Measurements from ENCODE around the gene CCT7. TPM values are rescaled to one million over a fixed set of nuclear protein-coding genes. Genes with fewer than 3 reads are reported as not detected.

The CCT7 gene
- total and polyA plus RNA-seq, 2 donors (not counting 1 experiment from before 2014, with no cell fraction given): 94.4 to 160 TPM

DNA sequence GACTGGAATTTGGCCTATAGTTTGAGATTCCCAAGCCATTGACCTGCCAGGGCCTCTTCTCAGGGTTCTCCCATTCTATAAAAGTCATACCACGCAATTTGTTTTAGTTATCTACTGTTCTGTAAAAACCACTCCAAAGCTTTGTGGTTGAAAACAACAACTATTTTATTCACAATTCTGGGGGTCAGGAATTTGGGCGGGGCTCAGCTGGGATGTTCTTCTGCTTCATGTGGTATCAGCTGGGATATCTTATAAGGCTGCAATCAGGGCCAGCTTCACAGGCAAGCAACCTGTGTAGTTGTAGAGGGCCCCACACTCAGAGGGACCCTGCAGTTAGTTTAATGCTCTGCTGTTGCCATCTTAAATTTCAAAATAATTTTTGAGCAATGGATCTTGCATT lies 48.1 kb upstream of the CCT7 start:
- WGBS (ENCODE audit: insufficient coverage): no CpG with 5 or more reads among the region's 2 CpGs
- intact Hi-C loops (cut with micrococcal nuclease): no loop called here
- ATAC-seq (ENCODE audit: low read depth) (no peak), DNase-seq (no peak)
- CTCF ChIA-PET: interaction anchor here (3.7 kb wide), 1 partner anchor 8 kb away, joined by 27 read pairs; no protein-coding TSS in a partner anchor
- H3K27ac Mint-ChIP-seq: no peak overlapping the region
- no peak overlapping the region for H3K4me3 Mint-ChIP-seq
- no peaks in the 10 kb centered on the region for H3K4me1 Mint-ChIP-seq
- TF ChIP-seq, protein P1, sequence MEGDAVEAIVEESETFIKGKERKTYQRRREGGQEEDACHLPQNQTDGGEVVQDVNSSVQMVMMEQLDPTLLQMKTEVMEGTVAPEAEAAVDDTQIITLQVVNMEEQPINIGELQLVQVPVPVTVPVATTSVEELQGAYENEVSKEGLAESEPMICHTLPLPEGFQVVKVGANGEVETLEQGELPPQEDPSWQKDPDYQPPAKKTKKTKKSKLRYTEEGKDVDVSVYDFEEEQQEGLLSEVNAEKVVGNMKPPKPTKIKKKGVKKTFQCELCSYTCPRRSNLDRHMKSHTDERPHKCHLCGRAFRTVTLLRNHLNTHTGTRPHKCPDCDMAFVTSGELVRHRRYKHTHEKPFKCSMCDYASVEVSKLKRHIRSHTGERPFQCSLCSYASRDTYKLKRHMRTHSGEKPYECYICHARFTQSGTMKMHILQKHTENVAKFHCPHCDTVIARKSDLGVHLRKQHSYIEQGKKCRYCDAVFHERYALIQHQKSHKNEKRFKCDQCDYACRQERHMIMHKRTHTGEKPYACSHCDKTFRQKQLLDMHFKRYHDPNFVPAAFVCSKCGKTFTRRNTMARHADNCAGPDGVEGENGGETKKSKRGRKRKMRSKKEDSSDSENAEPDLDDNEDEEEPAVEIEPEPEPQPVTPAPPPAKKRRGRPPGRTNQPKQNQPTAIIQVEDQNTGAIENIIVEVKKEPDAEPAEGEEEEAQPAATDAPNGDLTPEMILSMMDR (IDR thresholded peaks at IDR 0.05): no peak
- no peak for TF ChIP-seq EZH2 (IDR thresholded peaks at IDR 0.05; ENCODE audit: borderline replicate concordance, insufficient read depth, low read depth, low read length, poor library complexity, severe bottlenecking)
- no peak overlapping the region for H3K27ac ChIP-seq (ENCODE audit: low read length in 2 of 2)
- H2AFZ ChIP-seq (ENCODE audit: insufficient read depth, low read depth, low read length, poor library complexity, severe bottlenecking): no peak overlapping the region
- H3K4me1 ChIP-seq (ENCODE audit: control insufficient read depth in 2 of 2, insufficient read depth in 2 of 2, low read length in 2 of 2): no peaks in the 10 kb centered on the region
- no peak overlapping the region for H3K4me3 ChIP-seq (ENCODE audit: control extremely low read depth in 1 of 5, extremely low read depth in 1 of 5, insufficient read depth in 1 of 5, low read depth in 2 of 5, low read length in 4 of 5)
- H3K79me2 ChIP-seq (ENCODE audit: control insufficient read depth, insufficient read depth, low read length): no peaks in the 10 kb centered on the region
- peaks cover 6% of the 10 kb centered on the region for H3K9me3 Mint-ChIP-seq (ENCODE audit: insufficient read depth)
- peaks cover 0 to 20% (median 0%) of the 10 kb centered on the region in 4 experiments for H3K27me3 ChIP-seq (replicated peaks in 1 of 4; ENCODE audit: control extremely low read depth in 1 of 4, control insufficient read depth in 3 of 4, insufficient read depth in 4 of 4, low read length in 3 of 4)
- no peak overlapping the region for H3K9ac ChIP-seq (ENCODE audit: low read length)
- H3K36me3 ChIP-seq (replicated peaks in 1 of 2; ENCODE audit: control extremely low read depth in 1 of 2, control insufficient read depth in 1 of 2, extremely low read depth in 1 of 2, insufficient read depth in 2 of 2, low read length in 1 of 2): no peaks in the 10 kb centered on the region
- POLR2A ChIA-PET: no interaction called here
- H3K9me3 ChIP-seq (ENCODE audit: control extremely low read depth in 1 of 3, control insufficient read depth in 2 of 3, insufficient read depth in 1 of 3, low read length in 2 of 3): peaks cover 0 to 9% (median 0%) of the 10 kb centered on the region in 3 donors
- H3K27me3 Mint-ChIP-seq: peaks cover 28% of the 10 kb centered on the region
- H4K20me1 ChIP-seq (ENCODE audit: control insufficient read depth, insufficient read depth, low read length, poor library complexity, severe bottlenecking): no peaks in the 10 kb centered on the region
- H3K4me2 ChIP-seq (replicated peaks; ENCODE audit: low read depth, low read length, poor library complexity, severe bottlenecking): no peak overlapping the region

DNA sequence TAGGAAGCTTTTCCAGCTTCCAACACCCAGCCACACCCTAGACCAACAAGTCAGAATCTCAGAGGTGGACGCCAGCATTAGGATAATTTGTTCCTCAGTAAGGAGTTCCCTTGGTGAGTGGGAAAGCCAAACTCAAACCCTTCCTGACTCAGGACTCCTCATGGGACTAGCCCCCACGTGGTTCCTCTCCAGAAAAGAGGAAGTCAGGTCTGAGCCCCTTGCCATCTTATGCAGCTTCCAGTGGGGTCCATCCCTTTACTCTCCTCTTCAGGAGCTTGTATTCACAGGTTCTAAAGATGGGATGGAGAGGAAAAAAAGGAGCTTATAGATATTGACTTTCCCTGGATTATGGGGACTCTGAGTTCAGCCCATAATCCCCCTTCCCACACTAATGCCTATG lies 46.6 kb upstream of the CCT7 start:
- Mint-ChIP-seq H3K4me3 (no peak overlapping the region), H3K4me1 (no peaks in the 10 kb centered on the region), H3K27me3 (peaks cover 29% of the 10 kb centered on the region), H3K9me3 (ENCODE audit: insufficient read depth) (peaks cover 6% of the 10 kb centered on the region), H3K27ac (no peak overlapping the region)
- H3K36me3 ChIP-seq (replicated peaks in 1 of 2; ENCODE audit: control extremely low read depth in 1 of 2, control insufficient read depth in 1 of 2, extremely low read depth in 1 of 2, insufficient read depth in 2 of 2, low read length in 1 of 2): no peaks in the 10 kb centered on the region
- no peak overlapping the region for H3K4me2 ChIP-seq (replicated peaks; ENCODE audit: low read depth, low read length, poor library complexity, severe bottlenecking)
- no peaks in the 10 kb centered on the region for H3K4me1 ChIP-seq (ENCODE audit: control insufficient read depth in 2 of 2, insufficient read depth in 2 of 2, low read length in 2 of 2)
- no peak for DNase-seq
- no peak overlapping the region for H3K27ac ChIP-seq (ENCODE audit: low read length in 2 of 2)
- peaks cover 0 to 9% (median 0%) of the 10 kb centered on the region in 3 donors for H3K9me3 ChIP-seq (ENCODE audit: control extremely low read depth in 1 of 3, control insufficient read depth in 2 of 3, insufficient read depth in 1 of 3, low read length in 2 of 3)
- ChIA-PET CTCF (interaction anchor here (0.6 to 3.7 kb wide), 3 partner anchors 10 to 103 kb away, joined by 3 to 27 read pairs (median 5); no protein-coding TSS in a partner anchor), POLR2A (no interaction called here)
- no peaks in the 10 kb centered on the region for H4K20me1 ChIP-seq (ENCODE audit: control insufficient read depth, insufficient read depth, low read length, poor library complexity, severe bottlenecking)
- H3K9ac ChIP-seq (ENCODE audit: low read length): no peak overlapping the region
- no CpG with 5 or more reads among the region's 2 CpGs for WGBS (ENCODE audit: insufficient coverage)
- intact Hi-C loops (cut with micrococcal nuclease): no loop called here
- no peak overlapping the region for H2AFZ ChIP-seq (ENCODE audit: insufficient read depth, low read depth, low read length, poor library complexity, severe bottlenecking)
- peaks cover 0 to 20% (median 0%) of the 10 kb centered on the region in 4 experiments for H3K27me3 ChIP-seq (replicated peaks in 1 of 4; ENCODE audit: control extremely low read depth in 1 of 4, control insufficient read depth in 3 of 4, insufficient read depth in 4 of 4, low read length in 3 of 4)
- H3K4me3 ChIP-seq (ENCODE audit: control extremely low read depth in 1 of 5, extremely low read depth in 1 of 5, insufficient read depth in 1 of 5, low read depth in 2 of 5, low read length in 4 of 5): no peak overlapping the region
- no peak for ATAC-seq (ENCODE audit: low read depth)
- no peak for TF ChIP-seq EZH2 (IDR thresholded peaks at IDR 0.05; ENCODE audit: borderline replicate concordance, insufficient read depth, low read depth, low read length, poor library complexity, severe bottlenecking)
- TF ChIP-seq, protein P1 (IDR thresholded peaks at IDR 0.05): no peak
- no peaks in the 10 kb centered on the region for H3K79me2 ChIP-seq (ENCODE audit: control insufficient read depth, insufficient read depth, low read length)
